DMS79 (cell line): ENCODE data around the gene DOCK10.

Experiments used
- DNase-seq: peaks from one replicate; lab custom pipeline; 2025; lab: John Stamatoyannopoulos, UW

Gene DOCK10

DNA sequence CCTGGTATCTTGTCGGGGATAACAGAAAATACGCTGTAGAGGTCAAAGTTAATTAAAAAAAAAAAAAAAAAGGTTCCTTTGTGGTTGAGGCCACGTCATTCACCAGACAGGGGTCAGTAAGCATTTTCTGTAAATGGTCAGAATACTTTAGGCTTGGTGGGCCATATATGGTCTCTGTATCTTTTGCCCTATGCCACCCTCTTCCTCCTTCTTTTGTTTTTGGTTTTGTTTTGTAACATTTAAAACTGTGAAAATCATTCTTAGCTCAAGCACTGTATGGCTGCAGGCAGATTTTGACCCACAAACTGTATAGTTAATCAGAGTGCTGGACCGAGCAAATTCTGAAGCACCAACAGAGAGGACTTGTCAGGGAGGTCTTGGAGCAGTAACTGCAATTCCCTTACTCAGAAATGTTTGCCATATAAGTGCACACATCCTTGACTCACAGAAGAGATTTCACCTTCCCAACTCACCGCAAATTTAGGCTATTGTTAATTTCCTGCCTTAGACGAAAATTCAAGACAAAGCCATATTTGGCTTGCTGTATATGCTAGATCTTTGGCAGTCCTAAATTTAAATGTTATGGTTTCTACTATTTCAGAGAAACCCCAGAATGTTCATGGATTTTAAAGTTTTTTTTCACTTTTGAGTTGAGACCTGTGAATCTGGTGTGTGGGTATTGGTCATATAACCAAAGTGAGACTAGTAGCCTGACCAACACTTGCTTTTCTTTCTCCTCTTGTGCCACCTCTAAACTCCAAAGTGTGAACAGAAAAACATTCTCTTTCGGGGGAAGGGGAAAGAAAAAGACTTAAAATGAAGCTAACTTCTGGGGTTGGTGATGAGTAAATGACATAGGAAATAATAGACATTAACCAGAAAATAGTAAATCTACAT lies 65.4 kb downstream of the DOCK10 start:
- no peak for DNase-seq

GRCh38 chr2:224975761-224976160 lies 66.5 kb downstream of the DOCK10 start:
- no peak for DNase-seq

DNA sequence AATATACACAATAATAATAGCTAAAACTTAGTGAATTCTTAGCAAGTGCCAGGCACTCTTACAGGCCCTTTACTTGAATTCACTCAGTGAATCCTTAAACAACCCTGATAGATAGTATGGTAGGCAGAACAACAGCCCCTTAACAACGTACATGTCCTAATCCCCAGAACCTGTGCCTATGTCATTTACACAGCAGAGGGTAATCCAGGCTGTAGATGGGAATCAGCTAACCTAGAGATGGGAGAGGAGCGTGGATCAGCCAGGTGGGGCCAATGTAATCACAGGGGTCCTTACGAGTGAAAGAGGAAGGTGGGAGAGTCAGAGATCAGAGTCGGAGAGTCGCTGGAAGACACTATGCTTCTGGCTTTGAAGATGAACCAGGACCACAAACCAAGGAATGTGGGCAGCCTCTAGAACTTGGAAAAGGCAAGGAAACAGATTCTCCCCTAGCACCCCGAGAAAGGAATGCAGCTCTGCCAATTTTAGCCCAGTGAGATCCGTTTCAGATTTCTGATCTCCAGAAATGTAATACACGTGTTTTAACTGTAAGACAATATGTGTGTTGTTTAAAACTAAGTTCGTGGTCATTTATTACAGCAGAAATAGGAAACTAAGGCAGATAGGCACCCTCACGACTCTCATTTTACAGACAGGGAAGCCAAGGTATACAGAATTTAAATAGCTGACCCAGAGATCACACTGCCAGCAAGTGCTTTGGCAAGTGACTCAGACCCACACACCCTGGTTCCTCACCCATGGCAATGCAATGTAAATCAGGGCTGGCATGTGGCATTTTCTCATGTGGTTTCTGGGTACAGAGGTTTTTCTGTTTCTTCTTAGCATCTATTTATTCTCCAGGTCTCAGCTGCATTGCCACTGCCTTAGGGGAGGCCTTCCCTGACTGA lies 68.9 kb downstream of the DOCK10 start:
- no peak for DNase-seq

DNA sequence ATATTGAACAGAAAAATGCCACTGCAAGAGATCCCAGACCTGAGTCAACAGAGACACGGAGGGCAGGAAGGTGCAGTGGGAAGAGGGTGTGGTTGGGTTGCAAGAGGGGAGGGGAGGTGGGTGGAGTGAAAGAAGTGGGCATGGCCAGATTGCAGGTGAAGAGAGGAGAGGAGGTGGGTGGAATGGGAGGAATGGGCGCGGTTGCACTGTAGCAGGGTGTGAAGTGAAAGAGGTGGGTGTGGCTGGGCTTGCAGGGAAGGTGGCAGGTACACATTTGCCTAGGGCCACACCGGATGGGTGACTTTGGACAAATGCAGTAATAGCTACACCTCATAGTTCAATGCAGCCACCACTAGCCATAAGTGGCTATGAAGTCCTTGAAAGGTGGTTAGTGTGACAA lies 71.1 kb downstream of the DOCK10 start:
- no peak for DNase-seq

DNA sequence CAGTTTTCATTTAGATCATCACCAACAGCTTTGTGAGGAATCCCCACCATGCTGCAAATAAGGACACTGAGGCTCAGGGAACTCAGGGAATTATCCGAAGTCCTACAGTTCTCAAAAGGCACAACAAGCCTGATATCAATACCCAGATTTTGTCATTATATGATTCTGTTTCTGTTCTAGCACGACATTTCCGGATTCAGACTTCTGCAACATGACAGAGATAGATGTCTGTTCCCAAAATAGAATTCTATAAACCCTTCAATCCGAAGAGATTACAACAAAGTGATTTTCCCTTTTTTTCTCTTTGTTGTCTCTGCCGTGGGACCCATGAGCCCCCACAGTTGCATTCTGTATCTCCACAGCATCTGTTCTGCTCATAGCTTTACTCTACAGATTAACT lies 72.0 kb downstream of the DOCK10 start:
- DNase-seq, result no peak

DNA sequence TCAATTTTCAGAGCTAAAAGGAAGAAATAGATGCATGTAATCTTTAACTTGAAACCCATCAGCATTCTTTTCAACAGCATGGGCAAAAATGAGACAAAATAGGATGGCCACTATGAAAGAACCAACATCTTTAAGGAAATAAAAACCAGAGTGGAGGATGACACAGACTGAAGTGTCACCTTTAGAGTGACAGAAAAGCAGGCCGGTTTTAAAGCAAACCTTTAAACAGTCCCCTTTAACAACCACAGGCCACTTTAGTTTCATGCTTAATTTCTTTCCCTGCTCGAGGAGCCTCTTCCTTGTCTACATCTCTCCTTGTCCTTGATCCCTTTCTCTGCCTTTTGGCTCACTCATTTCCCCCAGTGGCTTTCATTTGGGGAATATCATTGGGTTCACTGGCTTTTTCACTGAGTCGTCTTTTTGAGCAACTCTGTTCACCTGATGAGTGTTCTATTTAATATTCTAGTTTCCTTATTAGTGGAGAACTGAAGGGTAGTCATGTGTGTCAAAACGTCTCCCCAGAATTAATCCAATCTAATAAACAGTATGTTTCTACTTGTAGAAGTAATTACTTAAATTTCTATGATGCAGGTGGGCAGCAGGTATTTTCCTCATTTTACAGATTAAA lies 72.5 kb downstream of the DOCK10 start:
- no peak for DNase-seq

GRCh38 chr2:224969095-224969494 lies 73.2 kb downstream of the DOCK10 start:
- DNase-seq, result no peak

- DNase-seq, result no peak
These were observed 74.2 kb downstream of the DOCK10 start for GRCh38 chr2:224968051-224968450.

DNA sequence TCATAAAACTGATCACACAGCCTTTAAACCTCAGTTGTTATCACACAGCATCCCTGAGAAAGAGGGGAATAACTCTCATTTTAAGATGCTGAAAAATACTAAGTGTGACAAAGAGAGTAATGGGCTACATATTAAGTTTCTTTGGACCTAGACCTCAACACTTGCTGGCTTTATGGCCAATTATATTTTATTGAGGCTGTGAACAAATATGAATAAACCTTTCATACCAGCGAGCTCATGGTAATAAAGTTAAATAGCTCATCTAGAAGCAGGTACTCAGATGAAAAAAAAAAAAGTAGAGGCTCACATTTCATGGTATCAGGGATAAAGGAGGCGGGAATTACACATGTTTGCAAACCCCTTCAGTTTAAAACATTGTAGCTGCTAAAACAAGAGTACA lies 75.7 kb downstream of the DOCK10 start:
- no peak for DNase-seq

- no peak for DNase-seq
These were observed 82.7 kb downstream of the DOCK10 start for GRCh38 chr2:224959556-224959955.

DNA sequence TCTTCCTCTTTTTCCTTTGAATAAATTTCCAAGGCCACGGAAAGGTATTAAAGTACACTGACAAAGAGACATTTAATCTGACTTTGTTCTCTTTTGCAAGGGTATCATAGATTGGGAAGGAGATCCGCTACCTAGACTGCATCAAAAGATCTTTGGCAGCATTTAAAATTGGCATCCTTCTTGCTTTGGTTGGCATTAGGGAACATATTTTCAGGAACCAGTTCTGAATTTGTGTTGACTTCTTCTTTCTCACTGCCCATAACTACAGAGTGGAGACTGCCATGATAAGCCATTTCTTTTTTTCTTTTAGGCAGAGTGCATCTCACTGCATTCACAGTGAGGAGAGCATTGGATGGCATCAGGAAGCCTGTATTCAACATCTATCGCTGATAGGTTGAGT lies 83.4 kb downstream of the DOCK10 start:
- DNase-seq, result no peak

DNA sequence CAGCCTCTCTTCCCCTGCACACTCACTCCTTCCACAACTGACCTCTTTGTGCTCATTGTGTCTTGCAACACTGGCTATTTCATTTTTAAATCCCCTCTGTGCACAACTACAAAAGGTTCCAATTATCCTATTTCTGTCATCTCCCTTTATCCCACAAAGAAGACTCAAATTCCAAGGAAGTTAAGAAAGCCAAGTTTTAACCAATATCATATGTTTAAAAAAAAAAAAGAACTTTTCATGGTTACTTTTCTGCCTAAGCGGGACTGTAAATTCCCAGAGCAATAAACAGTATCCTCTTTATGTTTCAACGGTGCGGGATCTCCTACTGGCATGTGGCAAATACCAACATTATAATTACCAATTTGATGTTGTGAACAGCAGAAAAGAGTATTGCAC lies 83.8 kb downstream of the DOCK10 start:
- no peak for DNase-seq

GRCh38 chr2:224957540-224958461 lies 84.5 kb downstream of the DOCK10 start:
- no peak for DNase-seq

GRCh38 chr2:224956706-224957105 lies 85.6 kb downstream of the DOCK10 start:
- no peak for DNase-seq

GRCh38 chr2:224954980-224955379 lies 87.3 kb downstream of the DOCK10 start:
- DNase-seq, result no peak

DNA sequence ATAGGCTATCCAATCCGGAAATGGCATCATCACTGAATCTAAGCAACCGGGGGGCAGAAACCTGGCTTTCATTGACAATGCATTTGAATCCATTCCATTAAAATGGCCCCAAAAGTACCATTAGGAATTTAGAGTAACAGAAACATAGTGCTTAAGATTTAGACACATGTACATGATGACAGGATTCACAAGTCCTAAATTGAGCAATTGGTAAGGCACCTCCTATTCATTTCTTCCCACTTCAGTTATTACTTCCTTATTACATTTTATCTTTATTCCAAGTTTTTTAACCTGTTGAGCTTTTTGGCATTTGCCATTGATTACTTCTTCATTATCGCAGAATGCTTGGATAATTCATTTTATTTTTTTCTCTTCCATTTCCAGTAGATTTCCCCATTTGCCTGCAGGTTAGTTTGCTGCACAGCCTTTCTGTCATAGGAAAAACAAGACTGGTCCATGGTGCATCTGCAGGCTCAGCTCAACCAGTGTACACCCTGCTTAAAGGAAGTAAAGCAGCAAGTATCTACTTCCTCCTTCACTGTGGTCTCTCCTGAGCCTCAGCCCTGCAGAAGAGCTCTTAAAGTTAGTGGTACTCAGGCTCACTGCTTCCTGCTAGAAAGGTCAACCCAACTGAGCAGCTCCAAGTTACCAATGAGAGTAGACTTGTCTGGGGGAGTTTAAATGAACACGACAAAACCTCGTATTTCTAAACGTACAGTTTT lies 89.2 kb downstream of the DOCK10 start:
- no peak for DNase-seq

DNA sequence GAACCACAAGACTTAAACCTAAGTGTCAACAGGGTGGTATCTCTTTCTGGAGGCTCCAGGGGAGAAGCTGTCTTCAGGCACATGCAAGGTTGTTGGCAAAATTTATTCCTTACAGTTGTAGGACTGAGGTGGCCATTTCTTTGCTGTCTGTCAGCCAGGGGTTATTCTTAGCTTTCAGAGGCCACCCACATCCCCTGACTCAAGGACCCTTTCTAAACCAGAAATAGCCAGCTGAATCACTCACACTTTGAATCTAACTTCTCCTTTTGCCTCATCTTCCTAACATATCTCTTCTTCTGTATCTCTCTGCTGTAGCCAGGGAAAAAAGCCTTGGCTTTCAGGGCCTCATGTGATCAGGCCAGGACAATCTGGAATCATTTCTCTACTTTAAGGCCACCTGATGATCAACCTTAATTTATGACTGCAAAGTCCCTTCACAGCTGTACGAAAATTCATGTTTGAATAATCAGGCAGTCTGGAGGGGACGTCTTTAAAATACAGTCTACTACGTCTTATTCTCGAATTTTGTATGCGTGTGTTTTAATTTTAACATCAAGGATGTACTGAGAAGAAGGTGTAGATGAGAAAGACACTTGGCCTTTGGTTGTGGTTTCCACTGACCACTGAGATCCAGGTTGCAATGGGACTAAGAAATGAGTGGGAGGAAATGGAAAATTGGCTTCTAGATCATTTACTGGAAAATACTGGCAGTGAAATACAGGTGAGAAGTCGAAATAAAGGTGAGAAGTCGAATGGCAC lies 90.4 kb downstream of the DOCK10 start:
- no peak for DNase-seq

- DNase-seq, result no peak
These were observed 93.4 kb downstream of the DOCK10 start for GRCh38 chr2:224948859-224949258.

DNA sequence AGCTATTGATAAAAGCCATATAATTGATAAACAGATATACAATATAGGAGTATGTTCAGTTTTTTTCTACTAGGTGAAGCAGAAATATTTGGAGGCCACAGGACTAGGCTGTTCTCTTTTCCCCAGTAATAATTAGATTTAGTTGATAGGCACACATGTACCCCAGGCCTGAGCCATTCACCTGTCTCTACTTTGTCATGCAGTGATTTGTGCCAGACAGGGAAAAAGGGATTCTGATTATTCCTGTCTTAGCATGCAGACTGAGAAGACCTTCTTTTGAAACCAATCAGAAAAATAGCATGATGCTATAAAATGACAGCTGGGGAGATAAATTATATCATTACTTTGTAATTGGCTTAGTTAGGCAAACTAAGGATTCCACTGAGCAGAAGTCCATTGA lies 94.3 kb downstream of the DOCK10 start:
- DNase-seq, result no peak

DNA sequence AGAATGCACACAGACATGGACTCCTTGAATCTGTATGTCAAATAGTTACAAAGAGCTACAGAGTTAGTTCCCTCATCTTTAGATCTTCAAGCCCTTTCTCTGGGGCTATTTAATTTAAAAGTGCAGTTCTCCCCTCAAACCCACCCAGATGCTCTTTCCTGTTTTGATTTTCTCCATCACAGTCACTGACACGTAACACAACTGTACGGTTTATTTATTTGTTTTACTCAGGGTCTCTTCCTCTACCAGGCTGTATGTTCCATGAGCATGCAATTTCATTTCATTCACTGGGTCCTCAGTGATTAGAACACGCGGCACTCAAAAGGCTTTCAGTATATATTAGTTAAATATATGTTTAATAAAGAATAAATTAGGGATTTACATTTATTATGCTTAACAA lies 94.7 kb downstream of the DOCK10 start:
- no peak for DNase-seq
